Peyer's patch (tissue), 4 donors: ENCODE data around the gene RAB6A.

Source experiments
- CTCF ChIP-seq, 6 experiments: fragments of 450-650 bp in 4 of 6; fragments of 200-600 bp in 2 of 6; sonication (generic) in 1 of 6; IDR thresholded peaks; one replicate each; pipeline ENCODE4 v1.5.1; 2017 to 2019; ENCODE audit warnings: antibody characterized with exemption in 6 of 6, mild to moderate bottlenecking in 3 of 6, moderate library complexity in 1 of 6
- POLR2A ChIP-seq, 2 donors: fragments of 450-650 bp; IDR thresholded peaks; one replicate each; pipeline ENCODE4 v1.5.1; 2017; ENCODE audit warnings: antibody characterized with exemption in 2 of 2, mild to moderate bottlenecking in 2 of 2, moderate library complexity in 2 of 2

GRCh38 chr11:73752216-73752867 lies 8.5 kb downstream of the RAB6A start:
- TF ChIP-seq CTCF (IDR thresholded peaks at IDR 0.05) (no peak), POLR2A (IDR thresholded peaks at IDR 0.05) (no peak)
